ENCODE measurements around the gene DEF6. TPM values are rescaled to one million over a fixed set of nuclear protein-coding genes. Genes with fewer than 3 reads are reported as not detected.
A peak's percentile ranks its signal among the peaks of the same experiment; 100 is the strongest.

DEF6 gene
- total and polyA plus RNA-seq, 2 of the 13 experiments (the other 11 are each of a cell fraction or from before 2014, with no cell fraction given) = 5.2 to 10.0 TPM

- TF ChIP-seq ZNF576 (CRISPR knock-in tag; IDR thresholded peaks at IDR 0.05) (no peak), THAP11 (CRISPR knock-in tag; IDR thresholded peaks at IDR 0.05) (peak; percentile 71), ZMYM2 (CRISPR knock-in tag; IDR thresholded peaks at IDR 0.05) (peak; percentile 78)
Measured at GRCh38 chr6:35318196-35319171, 20.9 kb downstream of the DEF6 start (continued).

- DNase-seq (ENCODE audit: low spot score) = no peak
- TF ChIP-seq ZNF841 (CRISPR knock-in tag; IDR thresholded peaks at IDR 0.05; ENCODE audit: borderline replicate concordance) = no peak
- TF ChIP-seq ZNF687 (CRISPR knock-in tag; IDR thresholded peaks at IDR 0.05) = peak; percentile 30
- no peaks in the 10 kb centered on the region for H3K79me2 ChIP-seq (ENCODE audit: insufficient read depth, low read length)
- H3K27me3 ChIP-seq (ENCODE audit: control insufficient read depth in 1 of 2, insufficient read depth in 2 of 2, low read length in 2 of 2) = no peaks in the 10 kb centered on the region
- H3K4me3 ChIP-seq (replicated peaks in 1 of 3; ENCODE audit: insufficient read depth in 1 of 3, low read depth in 2 of 3, low read length in 3 of 3) = peak overlapping the region in 1 of 3 experiments; percentile 17; a peak in 2 of 6 replicates
- H3K36me3 ChIP-seq (replicated peaks in 1 of 2; ENCODE audit: control insufficient read depth in 1 of 2, insufficient read depth in 2 of 2, low read length in 2 of 2) = no peaks in the 10 kb centered on the region; a peak in 1 of 5 replicates
- ChIA-PET CTCF (ENCODE audit: low intra/inter-chr PET ratio, low total read pairs) (no interaction called here), POLR2A (interaction anchor here (0.9 to 2.0 kb wide), 7 partner anchors 9 to 177 kb away, joined by 3 to 10 read pairs (median 4); partner anchors contain the start of gene RPL10A)
- peaks cover 20% of the 10 kb centered on the region for H3K4me1 ChIP-seq (ENCODE audit: insufficient read depth, low read length)
- no peak overlapping the region for H3K9ac ChIP-seq (ENCODE audit: insufficient read depth, low read depth, low read length)
- 70% methylated on average over 20 of the region's 20 CpGs for WGBS (ENCODE audit: low lambda C conversion rate)
- FAIRE-seq = no peak
- no peak overlapping the region for H2AFZ ChIP-seq (ENCODE audit: low read length)
- H3K4me2 ChIP-seq (ENCODE audit: low read depth, low read length) = peak overlapping the region; percentile 98; the same call in 1 of the 2 replicates
- H3K9me3 ChIP-seq (ENCODE audit: low read length) = no peaks in the 10 kb centered on the region
- H3K27ac ChIP-seq (ENCODE audit: extremely low read length, insufficient read depth, low read length) = no peak overlapping the region
- in situ Hi-C loops (cut with HindIII; ENCODE audit: extremely low pct_ligation_motif_present, low pct_unique_long_range_greater_than_20kb) = loop anchor here (10.0 kb wide), 1 partner anchor 415 kb away; the partner anchor contains the start of gene ARMC12
- no TSS peak for BruUV-seq (replicated peaks)
- intact Hi-C loops (cut with micrococcal nuclease; ENCODE audit: unreplicated experiment) = no loop called here
- ATAC-seq = no peak
- no peaks in the 10 kb centered on the region for H4K20me1 ChIP-seq (ENCODE audit: insufficient read depth, low read length)
Measured at GRCh38 chr6:35319346-35320030, 21.9 kb downstream of the DEF6 start.

Data from HepG2 (cell line).